Natural killer cell (primary cell): ENCODE measurements around the gene TLCD5. TPM values are rescaled to one million over a fixed set of nuclear protein-coding genes. Genes with fewer than 3 reads are reported as not detected.
A peak's percentile ranks its signal among the peaks of the same experiment; 100 is the strongest.

ENCODE experiments used
- ATAC-seq, 3 donors: fragments of 150-1000 bp in 2 of 3; fragments of 200-7000 bp in 1 of 3; cut with Tn5 transposase; 1 replicate in 1 of 3; 2 replicates in 2 of 3; pipeline ENCODE4 v1.10.0; 2021; ENCODE audit warnings: mild to moderate bottlenecking in 2 of 3, moderate library complexity in 2 of 3
- DNase-seq, 2 donors: peaks; one replicate each; pipeline versions ENCODE4 v3.0.0 to v3.0.0-alpha.2; 2013 to 2021; ENCODE audit warnings: mixed read lengths in 1 of 2
- H3K27ac ChIP-seq: one replicate; pipeline ENCODE4 v1.5.1; 2013; ENCODE audit warnings: mild to moderate bottlenecking, low read length
- H3K27me3 ChIP-seq: one replicate; pipeline ENCODE4 v1.6.1; 2013; ENCODE audit warnings: low read length; ENCODE audit not compliant: control insufficient read depth, insufficient read depth
- H3K36me3 ChIP-seq: one replicate; pipeline ENCODE4 v1.6.1; 2013; ENCODE audit warnings: low read length; ENCODE audit not compliant: control insufficient read depth, insufficient read depth
- H3K4me1 ChIP-seq: one replicate; pipeline ENCODE4 v1.6.1; 2013; ENCODE audit warnings: low read length; ENCODE audit not compliant: control insufficient read depth, insufficient read depth
- H3K4me3 ChIP-seq: one replicate; pipeline ENCODE4 v1.5.1; 2013; ENCODE audit warnings: low read length
- H3K9me3 ChIP-seq: one replicate; pipeline ENCODE4 v1.6.1; 2013; ENCODE audit warnings: low read length; ENCODE audit not compliant: control insufficient read depth, insufficient read depth
- H3K27ac Mint-ChIP-seq, 2 donors: one replicate each; pipeline ENCODE4 v1.8.0; 2022; ENCODE audit warnings: mild to moderate bottlenecking in 2 of 2, mixed read lengths in 2 of 2, moderate library complexity in 1 of 2
- H3K27me3 Mint-ChIP-seq, 2 donors: one replicate each; pipeline ENCODE4 v1.8.0; 2022; ENCODE audit warnings: low read depth in 2 of 2, mixed read lengths in 2 of 2
- H3K36me3 Mint-ChIP-seq: one replicate; pipeline ENCODE4 v1.8.0; 2022; ENCODE audit warnings: mixed read lengths
- H3K4me1 Mint-ChIP-seq, 2 donors: one replicate each; pipeline ENCODE4 v1.8.0; 2022; ENCODE audit warnings: mixed read lengths in 2 of 2
- H3K4me3 Mint-ChIP-seq: one replicate; pipeline ENCODE4 v1.8.0; 2022; ENCODE audit warnings: mild to moderate bottlenecking, moderate library complexity, mixed read lengths
- H3K9me3 Mint-ChIP-seq, 2 donors: one replicate each; pipeline ENCODE4 v1.8.0; 2022; ENCODE audit warnings: mixed read lengths in 2 of 2
- CTCF ChIP-seq: fragments of 200-600 bp; IDR thresholded peaks from one replicate; pipeline ENCODE4 v1.8.0; 2022; ENCODE audit warnings: antibody characterized with exemption
- WGBS: methylation state at CpG from one replicate; pipeline ENCODE4 v1.1.7; 2013; ENCODE audit warnings: missing lambda C conversion rate; ENCODE audit not compliant: insufficient coverage; 5-methylcytosine and 5-hydroxymethylcytosine counted together
- intact Hi-C: fragments of 100-400 bp; cut with micrococcal nuclease; formaldehyde crosslinking; loops from one replicate; pipeline ENCODE4 v1.14.2; 2022
- total RNA-seq, 4 donors: library from RNA; stranded (reverse); fragments of 120-200 nt in 1 of 4; gene quantifications; one replicate each; pipeline versions ENCODE4 v1.2.3 to v1.2.4, GENCODE V29; 2013 to 2022

Gene TLCD5
- total RNA-seq, 3 donors from 2014 or later (not counting 1 experiment from before 2014, with no cell fraction given) = not detected

- H3K4me1 ChIP-seq = peaks cover 20% of the 10 kb centered on the region
- peaks cover 33 to 59% of the 10 kb centered on the region in 2 donors for H3K27me3 Mint-ChIP-seq
- ATAC-seq (no peak), DNase-seq (no peak)
- peaks cover 45% of the 10 kb centered on the region for H3K27me3 ChIP-seq
- peaks cover 9% of the 10 kb centered on the region for H3K36me3 Mint-ChIP-seq
- no peaks in the 10 kb centered on the region for H3K9me3 Mint-ChIP-seq
- peak overlapping the region; percentile 96 for H3K4me3 Mint-ChIP-seq
- peak overlapping the region in 1 of 2 donors; percentile 80 for H3K27ac Mint-ChIP-seq
- no peak overlapping the region for H3K4me3 ChIP-seq
- no peak for TF ChIP-seq CTCF
- H3K27ac ChIP-seq = no peak overlapping the region
- H3K9me3 ChIP-seq = no peaks in the 10 kb centered on the region
- peaks cover 47 to 49% of the 10 kb centered on the region in 2 donors for H3K4me1 Mint-ChIP-seq
- WGBS = 85% methylated on average over 7 of the region's 7 CpGs
- intact Hi-C loops = loop anchor here (5.0 kb wide), 2 partner anchors 129 to 774 kb away; no protein-coding TSS in a partner anchor
- no peaks in the 10 kb centered on the region for H3K36me3 ChIP-seq
Observed at GRCh38 chr11:120338107-120338933, 13.2 kb downstream of the TLCD5 start.

GRCh38 chr11:120339394-120339890 is 14.3 kb downstream of the TLCD5 start:
- no peaks in the 10 kb centered on the region for H3K9me3 ChIP-seq
- H3K27ac Mint-ChIP-seq = no peak overlapping the region
- intact Hi-C loops = loop anchor here (5.0 kb wide), 2 partner anchors 128 to 773 kb away; no protein-coding TSS in a partner anchor
- ATAC-seq (no peak), DNase-seq (peak in 1 of 2 donors; percentile 27)
- TF ChIP-seq CTCF = no peak
- peaks cover 48% of the 10 kb centered on the region for H3K27me3 ChIP-seq
- no peak overlapping the region for H3K27ac ChIP-seq
- WGBS = 49% methylated on average over 5 of the region's 6 CpGs
- H3K4me1 ChIP-seq = peaks cover 30% of the 10 kb centered on the region
- H3K36me3 ChIP-seq = no peaks in the 10 kb centered on the region
- no peak overlapping the region for H3K4me3 ChIP-seq
- H3K9me3 Mint-ChIP-seq = no peaks in the 10 kb centered on the region
- peaks cover 54 to 58% of the 10 kb centered on the region in 2 donors for H3K4me1 Mint-ChIP-seq
- peak overlapping the region; percentile 60 for H3K4me3 Mint-ChIP-seq
- peaks cover 33 to 52% of the 10 kb centered on the region in 2 donors for H3K27me3 Mint-ChIP-seq
- peaks cover 9% of the 10 kb centered on the region for H3K36me3 Mint-ChIP-seq

- no peak overlapping the region for H3K4me3 Mint-ChIP-seq
- H3K27ac ChIP-seq = no peak overlapping the region
- ATAC-seq (no peak), DNase-seq (no peak)
- peaks cover 33 to 59% of the 10 kb centered on the region in 2 donors for H3K27me3 Mint-ChIP-seq
- H3K4me1 Mint-ChIP-seq = peaks cover 53 to 59% of the 10 kb centered on the region in 2 donors
- no peak overlapping the region for H3K27ac Mint-ChIP-seq
- no peak overlapping the region for H3K4me3 ChIP-seq
- H3K4me1 ChIP-seq = peaks cover 36% of the 10 kb centered on the region
- 77% methylated on average over 2 of the region's 2 CpGs for WGBS
- no peaks in the 10 kb centered on the region for H3K36me3 ChIP-seq
- intact Hi-C loops = no loop called here
- peaks cover 48% of the 10 kb centered on the region for H3K27me3 ChIP-seq
- no peak for TF ChIP-seq CTCF
- H3K9me3 Mint-ChIP-seq = no peaks in the 10 kb centered on the region
- peaks cover 9% of the 10 kb centered on the region for H3K36me3 Mint-ChIP-seq
- H3K9me3 ChIP-seq = no peaks in the 10 kb centered on the region
Observed at GRCh38 chr11:120340529-120340928, 15.4 kb downstream of the TLCD5 start.
